Measurements from ENCODE around the gene ZNF770. TPM values are rescaled to one million over a fixed set of nuclear protein-coding genes. Genes with fewer than 3 reads are reported as not detected.

The ZNF770 gene
- total RNA-seq, 1 experiment from 2014 or later: 43.0 TPM

- DNase-seq (ENCODE audit: low read depth, low spot score) (no peak), ATAC-seq (no peak)
- CTCF ChIA-PET: interaction anchor here (1.0 kb wide), 1 partner anchor 26 kb away, joined by 3 read pairs; the partner anchor contains the start of gene AQR
- in situ Hi-C loops (cut with HindIII; ENCODE audit: low pct_unique_long_range_greater_than_20kb, low sequenced_read_pairs): no loop called here
- Histone ChIP-seq H3K36me3 (ENCODE audit: control insufficient read depth, insufficient read depth, low read length) (no peaks in the 10 kb centered on the region), H3K27me3 (ENCODE audit: control insufficient read depth, insufficient read depth, low read length) (no peaks in the 10 kb centered on the region), H3K27ac (ENCODE audit: low read length) (no peak overlapping the region), H3K9me3 (ENCODE audit: control insufficient read depth, insufficient read depth, low read depth, low read length) (no peaks in the 10 kb centered on the region), H3K4me1 (ENCODE audit: control insufficient read depth, insufficient read depth, low read length) (no peaks in the 10 kb centered on the region), H3K4me3 (ENCODE audit: low read depth in 2 of 2, low read length in 2 of 2) (no peak overlapping the region)
- POLR2A ChIA-PET: no interaction called here
- TF ChIP-seq SIN3A (IDR thresholded peaks at IDR 0.05; ENCODE audit: borderline replicate concordance, insufficient read depth, low read depth, low read length): no peak
- TF ChIP-seq, protein P1, sequence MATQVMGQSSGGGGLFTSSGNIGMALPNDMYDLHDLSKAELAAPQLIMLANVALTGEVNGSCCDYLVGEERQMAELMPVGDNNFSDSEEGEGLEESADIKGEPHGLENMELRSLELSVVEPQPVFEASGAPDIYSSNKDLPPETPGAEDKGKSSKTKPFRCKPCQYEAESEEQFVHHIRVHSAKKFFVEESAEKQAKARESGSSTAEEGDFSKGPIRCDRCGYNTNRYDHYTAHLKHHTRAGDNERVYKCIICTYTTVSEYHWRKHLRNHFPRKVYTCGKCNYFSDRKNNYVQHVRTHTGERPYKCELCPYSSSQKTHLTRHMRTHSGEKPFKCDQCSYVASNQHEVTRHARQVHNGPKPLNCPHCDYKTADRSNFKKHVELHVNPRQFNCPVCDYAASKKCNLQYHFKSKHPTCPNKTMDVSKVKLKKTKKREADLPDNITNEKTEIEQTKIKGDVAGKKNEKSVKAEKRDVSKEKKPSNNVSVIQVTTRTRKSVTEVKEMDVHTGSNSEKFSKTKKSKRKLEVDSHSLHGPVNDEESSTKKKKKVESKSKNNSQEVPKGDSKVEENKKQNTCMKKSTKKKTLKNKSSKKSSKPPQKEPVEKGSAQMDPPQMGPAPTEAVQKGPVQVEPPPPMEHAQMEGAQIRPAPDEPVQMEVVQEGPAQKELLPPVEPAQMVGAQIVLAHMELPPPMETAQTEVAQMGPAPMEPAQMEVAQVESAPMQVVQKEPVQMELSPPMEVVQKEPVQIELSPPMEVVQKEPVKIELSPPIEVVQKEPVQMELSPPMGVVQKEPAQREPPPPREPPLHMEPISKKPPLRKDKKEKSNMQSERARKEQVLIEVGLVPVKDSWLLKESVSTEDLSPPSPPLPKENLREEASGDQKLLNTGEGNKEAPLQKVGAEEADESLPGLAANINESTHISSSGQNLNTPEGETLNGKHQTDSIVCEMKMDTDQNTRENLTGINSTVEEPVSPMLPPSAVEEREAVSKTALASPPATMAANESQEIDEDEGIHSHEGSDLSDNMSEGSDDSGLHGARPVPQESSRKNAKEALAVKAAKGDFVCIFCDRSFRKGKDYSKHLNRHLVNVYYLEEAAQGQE (IDR thresholded peaks at IDR 0.05; ENCODE audit: insufficient read depth in 1 of 2, low read depth in 2 of 2, low read length in 1 of 2): no peak
- TF ChIP-seq CTCF (IDR thresholded peaks at IDR 0.05): no peak
- no peak for TF ChIP-seq POLR2AphosphoS5 (IDR thresholded peaks at IDR 0.05; ENCODE audit: low read depth, low read length)
- no peak for TF ChIP-seq TCF7L2 (IDR thresholded peaks at IDR 0.05; ENCODE audit: low read depth, low read length)
- intact Hi-C loops (cut with micrococcal nuclease; ENCODE audit: unreplicated experiment): no loop called here
- BruUV-seq (replicated peaks): no TSS peak
Measured at GRCh38 chr15:34994925-34995324, 6.8 kb upstream of the ZNF770 start.

DNA sequence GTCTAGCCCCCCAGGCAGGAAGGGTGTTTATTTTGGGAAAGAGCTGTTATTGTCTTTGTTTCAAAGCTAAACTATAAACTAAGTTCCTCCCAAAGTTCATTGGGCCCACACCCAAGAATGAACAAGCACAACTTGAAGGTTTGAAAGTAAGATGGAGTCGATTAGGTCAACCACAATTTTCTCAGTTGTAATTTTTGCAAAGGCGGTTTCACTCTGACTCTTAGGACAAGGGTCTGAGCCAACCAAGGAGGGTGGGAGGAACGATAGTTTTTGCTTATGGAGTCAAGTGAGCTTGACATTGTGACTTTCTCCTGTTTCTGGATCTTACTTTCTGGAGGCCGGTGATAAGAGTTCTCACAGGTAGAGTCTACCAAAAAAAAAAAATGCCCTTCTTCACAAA is 5.8 kb upstream of the ZNF770 start:
- H3K36me3 ChIP-seq (ENCODE audit: control insufficient read depth, insufficient read depth, low read length): no peaks in the 10 kb centered on the region
- H3K27me3 ChIP-seq (ENCODE audit: control insufficient read depth, insufficient read depth, low read length): no peaks in the 10 kb centered on the region
- in situ Hi-C loops (cut with HindIII; ENCODE audit: low pct_unique_long_range_greater_than_20kb, low sequenced_read_pairs) (no loop called here), intact Hi-C loops (cut with micrococcal nuclease; ENCODE audit: unreplicated experiment) (no loop called here)
- H3K4me1 ChIP-seq (ENCODE audit: control insufficient read depth, insufficient read depth, low read length): peaks cover 4% of the 10 kb centered on the region; the same call in 1 of the 2 replicates
- no peak overlapping the region for H3K27ac ChIP-seq (ENCODE audit: low read length)
- no peak for ATAC-seq
- BruUV-seq (replicated peaks): no TSS peak
- no peak for TF ChIP-seq TCF7L2 (IDR thresholded peaks at IDR 0.05; ENCODE audit: low read depth, low read length)
- TF ChIP-seq, protein P1 (IDR thresholded peaks at IDR 0.05; ENCODE audit: insufficient read depth in 1 of 2, low read depth in 2 of 2, low read length in 1 of 2): no peak
- TF ChIP-seq POLR2AphosphoS5 (IDR thresholded peaks at IDR 0.05; ENCODE audit: low read depth, low read length): no peak
- TF ChIP-seq SIN3A (IDR thresholded peaks at IDR 0.05; ENCODE audit: borderline replicate concordance, insufficient read depth, low read depth, low read length): no peak
- TF ChIP-seq CTCF (IDR thresholded peaks at IDR 0.05): no peak
- DNase-seq (ENCODE audit: low read depth, low spot score): no peak
- ChIA-PET CTCF (no interaction called here), POLR2A (no interaction called here)
- H3K4me3 ChIP-seq (ENCODE audit: low read depth in 2 of 2, low read length in 2 of 2): no peak overlapping the region
- H3K9me3 ChIP-seq (ENCODE audit: control insufficient read depth, insufficient read depth, low read depth, low read length): no peaks in the 10 kb centered on the region
